SH-SY5Y (cell line): ENCODE measurements around the gene SEZ6L2.

Experiments
- GATA2 ChIP-seq: IDR thresholded peaks from 2 replicates; pipeline ENCODE4 v1.6.1; 2011; ENCODE audit warnings: mild to moderate bottlenecking, low read depth, low read length
- GATA3 ChIP-seq: IDR thresholded peaks from 2 replicates; pipeline ENCODE4 v1.6.1; 2011; ENCODE audit warnings: low read depth, mild to moderate bottlenecking, low read length, moderate library complexity

DNA sequence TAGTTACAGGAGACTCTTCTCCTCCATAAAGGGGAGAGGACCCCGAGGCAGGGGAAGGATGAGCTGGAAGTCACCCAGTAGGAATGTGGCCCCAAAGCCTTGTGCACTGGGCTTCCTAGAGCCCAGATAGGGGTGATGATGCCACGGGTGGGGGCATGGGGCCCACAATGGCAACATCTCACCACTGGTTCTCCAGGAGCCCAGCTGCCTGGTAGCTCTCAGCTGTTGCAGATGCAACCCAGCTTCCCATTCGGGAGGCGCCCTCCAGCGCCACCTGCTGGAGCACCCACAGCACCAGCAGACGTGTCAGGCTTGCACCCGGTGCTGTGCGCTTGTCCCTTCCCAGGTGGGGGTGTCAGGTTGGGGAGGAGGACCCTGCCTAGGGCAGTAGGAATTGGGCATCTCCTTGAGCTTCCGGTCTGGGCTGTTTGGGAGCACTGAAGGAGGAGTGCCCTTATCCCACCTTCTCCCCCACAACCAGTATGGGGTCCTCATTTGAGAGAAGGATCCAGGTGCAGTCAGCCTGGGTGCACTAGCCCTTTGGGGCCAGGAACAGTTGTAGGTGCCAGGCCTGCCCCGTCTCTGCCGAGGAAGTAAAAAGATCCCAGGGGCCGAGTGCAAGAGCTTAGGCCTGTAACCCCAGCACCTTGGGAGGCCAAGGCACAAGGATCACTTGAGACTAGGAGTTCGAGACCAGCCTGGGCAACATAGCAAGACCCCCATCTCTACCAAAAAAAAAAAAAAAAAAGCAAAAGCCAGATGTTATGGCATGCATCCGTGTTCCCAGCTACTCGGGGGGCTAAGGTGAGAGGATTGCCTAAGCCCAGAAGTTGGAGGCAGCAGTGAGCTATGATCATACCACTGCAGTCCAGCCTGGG, 50.7 kb downstream of the SEZ6L2 start:
- TF ChIP-seq GATA2 (no peak), GATA3 (no peak)
